Liver (tissue), 3 donors: ENCODE data around the gene RTN3.

Experiments
- EGR1 ChIP-seq, 2 donors: IDR thresholded peaks; 2 replicates each; pipeline ENCODE4 v1.6.1; 2016 to 2018; ENCODE audit warnings: antibody characterized with exemption in 2 of 2, low read depth in 2 of 2
- GABPA ChIP-seq, 2 donors: IDR thresholded peaks in 1 of 2; conservative IDR thresholded peaks in 1 of 2; 2 replicates each; pipeline ENCODE4 v1.6.1; 2016; ENCODE audit warnings: antibody characterized with exemption in 2 of 2, mild to moderate bottlenecking in 1 of 2, moderate library complexity in 1 of 2
- HNF4G ChIP-seq: IDR thresholded peaks from 2 replicates; pipeline ENCODE4 v1.6.1; 2016; ENCODE audit warnings: antibody characterized with exemption
- RAD21 ChIP-seq, 2 donors: IDR thresholded peaks; 2 replicates each; pipeline ENCODE4 v1.6.1; 2016; ENCODE audit warnings: antibody characterized with exemption in 2 of 2, mild to moderate bottlenecking in 2 of 2
- RXRA ChIP-seq, 2 donors: IDR thresholded peaks; 2 replicates each; pipeline ENCODE4 v1.6.1; 2017 to 2018; ENCODE audit warnings: antibody characterized with exemption in 2 of 2, mild to moderate bottlenecking in 1 of 2
- SP1 ChIP-seq: IDR thresholded peaks from 2 replicates; pipeline ENCODE4 v1.6.1; 2018; ENCODE audit warnings: antibody characterized with exemption, mild to moderate bottlenecking
- YY1 ChIP-seq: IDR thresholded peaks from 2 replicates; pipeline ENCODE4 v1.6.1; 2016; ENCODE audit warnings: antibody characterized with exemption, mild to moderate bottlenecking
- TF ChIP-seq, protein P1 (sequence below): fragments of 150-350 bp; IDR thresholded peaks from 2 replicates; pipeline ENCODE4 v1.5.1; 2017; ENCODE audit warnings: improper control_type of control experiment, low read depth, low read length; ENCODE audit not compliant: missing input control
- TF ChIP-seq, protein P2 (sequence below): IDR thresholded peaks from 2 replicates; pipeline ENCODE4 v1.6.1; 2016; ENCODE audit warnings: antibody characterized with exemption
- donor health status: healthy.
- donor health status: healthy.

DNA sequence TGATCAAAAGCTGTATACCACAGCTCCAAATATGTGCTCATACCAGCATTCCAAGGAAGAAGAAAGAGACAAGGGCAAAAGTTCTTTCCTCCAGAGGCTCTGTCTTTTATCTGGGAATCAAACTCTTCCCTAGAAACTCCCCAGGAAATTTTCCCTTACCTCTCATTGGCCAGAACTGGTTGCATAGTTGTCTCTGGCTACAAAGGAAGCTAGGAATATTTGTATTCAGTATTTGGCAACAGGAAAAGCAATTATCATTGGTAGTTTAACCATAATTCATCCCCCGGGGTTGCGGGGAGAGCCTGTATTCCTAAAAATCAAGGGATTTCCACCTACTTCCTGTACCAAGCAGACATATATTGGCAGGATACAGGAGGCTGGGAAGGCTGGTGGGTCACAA, 97.7 kb downstream of the RTN3 start:
- TF ChIP-seq HNF4G (no peak), RAD21 (IDR thresholded peaks at IDR 0.05) (no peak), GABPA (IDR thresholded peaks at IDR 0.05 in 1 of 2, conservative IDR thresholded peaks at IDR 0.05 in 1 of 2) (no peak), YY1 (no peak), RXRA (IDR thresholded peaks at IDR 0.05) (no peak), EGR1 (IDR thresholded peaks at IDR 0.05; ENCODE audit: low read depth in 2 of 2) (no peak), SP1 (no peak)
- TF ChIP-seq, protein P1, sequence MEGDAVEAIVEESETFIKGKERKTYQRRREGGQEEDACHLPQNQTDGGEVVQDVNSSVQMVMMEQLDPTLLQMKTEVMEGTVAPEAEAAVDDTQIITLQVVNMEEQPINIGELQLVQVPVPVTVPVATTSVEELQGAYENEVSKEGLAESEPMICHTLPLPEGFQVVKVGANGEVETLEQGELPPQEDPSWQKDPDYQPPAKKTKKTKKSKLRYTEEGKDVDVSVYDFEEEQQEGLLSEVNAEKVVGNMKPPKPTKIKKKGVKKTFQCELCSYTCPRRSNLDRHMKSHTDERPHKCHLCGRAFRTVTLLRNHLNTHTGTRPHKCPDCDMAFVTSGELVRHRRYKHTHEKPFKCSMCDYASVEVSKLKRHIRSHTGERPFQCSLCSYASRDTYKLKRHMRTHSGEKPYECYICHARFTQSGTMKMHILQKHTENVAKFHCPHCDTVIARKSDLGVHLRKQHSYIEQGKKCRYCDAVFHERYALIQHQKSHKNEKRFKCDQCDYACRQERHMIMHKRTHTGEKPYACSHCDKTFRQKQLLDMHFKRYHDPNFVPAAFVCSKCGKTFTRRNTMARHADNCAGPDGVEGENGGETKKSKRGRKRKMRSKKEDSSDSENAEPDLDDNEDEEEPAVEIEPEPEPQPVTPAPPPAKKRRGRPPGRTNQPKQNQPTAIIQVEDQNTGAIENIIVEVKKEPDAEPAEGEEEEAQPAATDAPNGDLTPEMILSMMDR: no peak
- TF ChIP-seq, protein P2, sequence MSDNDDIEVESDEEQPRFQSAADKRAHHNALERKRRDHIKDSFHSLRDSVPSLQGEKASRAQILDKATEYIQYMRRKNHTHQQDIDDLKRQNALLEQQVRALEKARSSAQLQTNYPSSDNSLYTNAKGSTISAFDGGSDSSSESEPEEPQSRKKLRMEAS: no peak
